PC-3 (cell line): ENCODE measurements around the gene ARMH2.

Source experiments
- CTCF ChIP-seq: fragments of 300-600 bp; sonication (generic); conservative IDR thresholded peaks from 2 replicates; pipeline ENCODE4 v1.5.1; 2017; ENCODE audit warnings: antibody characterized with exemption, low read depth, mild to moderate bottlenecking, low read length
- EZH2phosphoT487 ChIP-seq: fragments of 300-600 bp; sonication (generic); IDR thresholded peaks from 2 replicates; pipeline ENCODE4 v1.6.1; 2018; ENCODE audit warnings: mild to moderate bottlenecking, antibody characterized with exemption, low read length, borderline replicate concordance

GRCh38 chr6:24848461-24848860 lies 49.7 kb upstream of the ARMH2 start:
- TF ChIP-seq CTCF (no peak), EZH2phosphoT487 (no peak)
